Upper lobe of left lung (tissue), 4 donors: ENCODE results near the gene ROBO3.

Source experiments
- POLR2A ChIP-seq, 4 donors: fragments of 450-650 bp; IDR thresholded peaks; one replicate each; pipeline ENCODE4 v1.5.1; 2016 to 2017; ENCODE audit warnings: antibody characterized with exemption in 4 of 4, mild to moderate bottlenecking in 2 of 4
- POLR2AphosphoS5 ChIP-seq, 2 donors: sonication (generic); formaldehyde crosslinking; IDR thresholded peaks; one replicate each; pipeline ENCODE4 v1.5.1; 2017; ENCODE audit warnings: antibody characterized with exemption in 2 of 2
- TF ChIP-seq, protein P1 (sequence below), 6 experiments: fragments of 450-650 bp in 4 of 6; fragments of 200-600 bp in 2 of 6; sonication (generic) in 2 of 6; IDR thresholded peaks; one replicate each; pipeline ENCODE4 v1.5.1; 2016 to 2019; ENCODE audit warnings: antibody characterized with exemption in 6 of 6

DNA sequence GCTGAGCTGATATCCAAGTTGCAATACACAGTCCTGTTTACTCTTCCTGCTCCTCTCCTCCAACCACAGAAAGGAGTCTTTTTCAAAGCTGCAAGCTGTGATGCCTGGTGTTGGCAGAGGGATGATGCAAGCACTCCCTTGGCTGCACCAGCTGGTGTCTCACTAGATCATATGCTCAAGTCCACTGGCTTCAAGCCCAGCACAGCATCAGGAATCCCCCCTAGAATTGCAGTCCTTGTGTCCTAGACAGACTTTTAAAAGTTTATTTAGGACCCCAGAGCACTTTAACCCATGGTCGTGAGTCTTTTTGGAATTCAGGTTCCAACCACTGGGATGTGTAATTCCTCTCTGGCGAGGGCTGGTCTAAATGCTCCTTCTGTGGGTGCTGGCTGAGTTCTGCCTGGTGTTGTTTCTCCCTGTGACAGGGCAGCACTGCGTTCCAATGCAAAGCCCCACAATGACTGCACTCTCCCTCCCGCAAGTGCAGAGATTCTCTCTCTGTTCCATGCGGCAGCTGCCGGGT lies 51.9 kb downstream of the ROBO3 start:
- TF ChIP-seq POLR2AphosphoS5 (IDR thresholded peaks at IDR 0.05) (peak; percentile 16 to 29), POLR2A (IDR thresholded peaks at IDR 0.05) (no peak)
- TF ChIP-seq, protein P1, sequence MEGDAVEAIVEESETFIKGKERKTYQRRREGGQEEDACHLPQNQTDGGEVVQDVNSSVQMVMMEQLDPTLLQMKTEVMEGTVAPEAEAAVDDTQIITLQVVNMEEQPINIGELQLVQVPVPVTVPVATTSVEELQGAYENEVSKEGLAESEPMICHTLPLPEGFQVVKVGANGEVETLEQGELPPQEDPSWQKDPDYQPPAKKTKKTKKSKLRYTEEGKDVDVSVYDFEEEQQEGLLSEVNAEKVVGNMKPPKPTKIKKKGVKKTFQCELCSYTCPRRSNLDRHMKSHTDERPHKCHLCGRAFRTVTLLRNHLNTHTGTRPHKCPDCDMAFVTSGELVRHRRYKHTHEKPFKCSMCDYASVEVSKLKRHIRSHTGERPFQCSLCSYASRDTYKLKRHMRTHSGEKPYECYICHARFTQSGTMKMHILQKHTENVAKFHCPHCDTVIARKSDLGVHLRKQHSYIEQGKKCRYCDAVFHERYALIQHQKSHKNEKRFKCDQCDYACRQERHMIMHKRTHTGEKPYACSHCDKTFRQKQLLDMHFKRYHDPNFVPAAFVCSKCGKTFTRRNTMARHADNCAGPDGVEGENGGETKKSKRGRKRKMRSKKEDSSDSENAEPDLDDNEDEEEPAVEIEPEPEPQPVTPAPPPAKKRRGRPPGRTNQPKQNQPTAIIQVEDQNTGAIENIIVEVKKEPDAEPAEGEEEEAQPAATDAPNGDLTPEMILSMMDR (IDR thresholded peaks at IDR 0.05) = no peak
